GM18499 (cell line): Measurements from ENCODE around the gene MYCN.
"Not testable (repeated sequence)": the region's sequence is repeated elsewhere in the genome, so short reads cannot be mapped to it uniquely, and the experiment has no call there.

Experiments used
- ATAC-seq: cut with Tn5 transposase; IDR thresholded peaks from one replicate; pipeline ENCODE4 v1.9.1; 2021; ENCODE audit warnings: moderate number of reproducible peaks; ENCODE audit not compliant: insufficient read depth, unreplicated experiment

Gene MYCN

DNA sequence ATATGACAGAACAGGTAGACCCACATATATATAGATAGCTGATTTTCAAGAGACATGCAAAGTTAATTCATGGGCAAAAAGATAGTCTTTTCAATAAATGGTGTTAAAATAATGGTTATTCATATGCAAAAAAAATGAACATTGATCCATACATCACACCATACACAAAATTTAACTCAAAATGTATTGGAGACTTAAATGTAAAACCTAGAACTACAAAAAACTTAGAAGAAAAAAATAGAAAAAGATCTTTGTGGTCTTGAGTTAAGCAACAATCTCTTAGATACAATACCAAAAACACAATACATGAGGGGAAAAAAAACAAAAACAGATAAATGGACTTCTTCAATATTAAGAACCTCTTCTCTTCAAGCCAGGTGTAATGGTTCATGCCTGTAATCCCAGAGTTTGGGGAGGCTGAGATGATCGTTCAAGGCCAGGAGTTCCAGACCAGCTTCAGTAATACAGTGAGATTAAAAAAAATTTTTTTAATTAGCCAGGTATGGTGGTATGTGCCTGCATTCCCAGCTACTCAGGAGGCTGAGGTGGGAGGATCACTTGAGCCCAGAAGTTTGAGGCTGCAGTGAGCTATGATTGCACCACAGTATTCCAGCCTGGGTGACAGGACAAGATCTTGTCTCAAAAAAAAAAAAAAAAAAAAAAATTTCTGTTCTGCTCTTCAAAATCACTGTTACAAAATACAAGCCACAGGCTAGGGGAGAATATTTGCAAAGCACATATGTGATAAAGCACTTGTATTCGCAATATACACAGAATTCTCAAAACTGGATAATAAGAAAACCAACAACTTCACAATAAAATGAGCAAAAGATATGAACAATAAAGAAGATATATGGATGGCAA, 32.7 kb upstream of the MYCN start:
- ATAC-seq: no peak

DNA sequence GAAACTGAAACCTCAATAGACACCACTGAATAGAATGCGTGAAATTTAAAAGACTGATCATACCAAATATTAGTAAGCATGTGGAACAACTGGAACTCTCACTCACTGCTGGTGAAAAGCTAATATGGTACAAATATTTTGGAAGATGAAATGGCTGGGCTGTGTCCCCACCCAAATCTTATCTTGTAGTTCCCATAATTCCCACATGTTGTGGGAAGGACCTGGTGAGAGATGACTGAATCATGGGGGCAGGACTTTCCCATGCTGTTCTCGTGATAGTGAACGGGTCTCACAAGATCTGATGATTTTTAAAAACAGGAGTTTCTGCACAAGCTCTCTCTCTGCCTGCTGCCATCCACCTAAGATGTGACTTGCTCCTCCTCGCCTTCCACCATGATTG, 32.0 kb upstream of the MYCN start:
- ATAC-seq: no peak

DNA sequence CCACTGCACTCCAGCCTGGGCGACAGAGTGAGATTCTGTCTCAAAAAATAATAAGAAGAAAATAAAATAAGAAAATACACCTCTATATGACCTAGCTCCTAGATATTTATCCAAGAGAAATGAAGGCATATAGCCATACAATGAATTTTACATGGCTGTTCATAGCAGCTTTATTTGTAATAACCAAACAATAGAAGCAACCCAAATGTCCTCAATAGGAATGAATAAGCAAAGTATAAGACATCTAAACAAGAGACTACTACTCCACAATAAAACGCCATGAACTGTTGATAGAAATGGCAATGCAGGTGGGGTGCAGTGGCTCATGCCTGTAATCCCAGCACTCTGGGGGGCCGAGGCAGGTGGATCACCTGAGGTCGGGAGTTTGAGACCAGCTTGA, 31.2 kb upstream of the MYCN start:
- no peak for ATAC-seq

DNA sequence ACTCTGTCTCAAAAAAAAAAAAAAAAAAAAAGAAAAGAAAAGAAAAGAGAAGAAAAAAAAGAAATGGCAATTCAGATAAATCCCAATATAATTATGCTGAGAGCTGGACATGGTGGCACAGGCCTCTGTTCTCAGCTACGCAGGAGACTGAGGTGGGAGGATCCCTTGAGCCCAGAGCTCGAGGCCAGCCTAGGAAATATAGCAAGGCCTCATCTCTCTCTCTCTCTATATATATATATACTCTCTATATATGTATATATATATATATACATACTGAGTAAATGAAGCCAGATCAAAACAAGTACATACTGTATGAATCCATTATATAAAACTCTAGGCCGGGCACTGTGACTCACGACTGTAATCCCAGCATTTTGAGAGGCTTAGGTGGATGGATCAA, 30.6 kb upstream of the MYCN start:
- ATAC-seq: no peak

DNA sequence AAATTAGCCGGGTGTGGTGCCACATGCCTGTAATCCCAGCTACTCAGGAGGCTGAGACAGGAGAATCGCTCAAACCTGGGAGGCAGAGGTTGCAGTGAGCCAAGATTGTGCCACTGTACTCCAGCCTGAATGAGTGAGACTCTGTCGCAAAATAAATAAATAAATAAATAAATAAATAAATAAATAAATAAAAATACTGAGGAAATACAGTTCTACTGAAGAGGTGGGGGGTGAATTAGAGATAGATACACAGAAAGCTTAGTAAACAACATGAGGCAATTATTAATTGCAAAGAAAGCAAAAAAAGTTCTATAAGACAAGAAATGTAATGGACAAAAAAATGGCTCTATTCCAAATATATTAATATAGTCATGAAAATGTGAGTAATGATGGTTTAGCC, 29.1 kb upstream of the MYCN start:
- ATAC-seq: not testable (repeated sequence)

DNA sequence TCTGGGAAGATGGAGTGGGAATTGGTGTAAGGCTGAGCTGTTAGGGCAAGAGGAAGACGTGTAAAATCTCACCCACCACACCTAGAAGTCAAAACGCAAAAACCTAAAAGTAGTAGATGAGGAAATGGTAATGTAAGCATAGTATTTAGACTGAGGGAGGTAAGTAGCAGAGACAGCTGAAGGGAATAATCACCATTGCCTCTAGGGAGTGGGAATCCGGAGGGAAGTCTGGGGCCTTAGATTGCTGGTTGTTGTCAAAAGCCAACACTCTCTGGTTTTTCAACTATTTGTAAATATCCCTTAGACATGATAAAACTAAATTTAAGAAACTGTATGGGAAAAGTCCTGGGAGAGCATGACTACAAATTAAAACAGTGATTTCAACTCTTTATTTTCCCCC, 28.7 kb upstream of the MYCN start:
- no peak for ATAC-seq

DNA sequence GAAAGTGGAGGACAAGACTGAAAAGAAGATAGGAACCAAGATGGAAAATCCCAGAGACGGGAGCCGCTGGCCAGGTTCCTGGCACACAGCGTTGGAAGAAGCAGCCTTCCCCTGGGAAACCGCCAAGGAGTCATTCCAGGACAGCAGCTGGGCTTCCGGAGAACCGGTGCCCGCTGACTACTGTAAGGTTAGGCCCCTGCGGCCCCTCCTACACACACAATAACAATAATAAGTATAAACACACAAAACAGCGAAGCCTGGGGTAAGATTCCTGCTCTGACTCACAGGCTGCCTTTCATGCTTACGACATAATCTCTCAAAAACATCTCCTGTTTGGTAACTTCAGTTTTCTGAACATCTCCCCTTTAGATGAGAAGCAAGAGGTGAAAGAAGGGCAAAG, 28.1 kb upstream of the MYCN start:
- ATAC-seq: no peak

DNA sequence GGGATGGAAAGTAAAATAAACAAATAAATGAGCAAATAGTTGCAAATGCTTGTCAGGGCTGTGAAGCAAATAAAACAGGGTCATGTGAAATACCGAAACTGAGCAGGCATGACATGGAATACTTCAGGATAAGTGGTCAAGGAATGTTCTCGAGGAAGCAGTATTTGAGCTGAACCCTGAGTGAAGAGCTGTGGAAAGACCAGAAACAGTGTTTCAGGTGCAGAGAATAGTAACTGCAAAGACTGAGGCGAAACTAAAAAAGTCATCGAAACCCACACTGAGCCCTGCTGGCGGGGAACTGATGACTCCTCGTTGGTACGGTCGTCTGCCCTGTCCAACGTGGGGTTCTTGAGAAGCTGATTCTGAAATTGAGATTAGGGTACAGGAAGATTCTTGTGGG, 27.2 kb upstream of the MYCN start:
- no peak for ATAC-seq

DNA sequence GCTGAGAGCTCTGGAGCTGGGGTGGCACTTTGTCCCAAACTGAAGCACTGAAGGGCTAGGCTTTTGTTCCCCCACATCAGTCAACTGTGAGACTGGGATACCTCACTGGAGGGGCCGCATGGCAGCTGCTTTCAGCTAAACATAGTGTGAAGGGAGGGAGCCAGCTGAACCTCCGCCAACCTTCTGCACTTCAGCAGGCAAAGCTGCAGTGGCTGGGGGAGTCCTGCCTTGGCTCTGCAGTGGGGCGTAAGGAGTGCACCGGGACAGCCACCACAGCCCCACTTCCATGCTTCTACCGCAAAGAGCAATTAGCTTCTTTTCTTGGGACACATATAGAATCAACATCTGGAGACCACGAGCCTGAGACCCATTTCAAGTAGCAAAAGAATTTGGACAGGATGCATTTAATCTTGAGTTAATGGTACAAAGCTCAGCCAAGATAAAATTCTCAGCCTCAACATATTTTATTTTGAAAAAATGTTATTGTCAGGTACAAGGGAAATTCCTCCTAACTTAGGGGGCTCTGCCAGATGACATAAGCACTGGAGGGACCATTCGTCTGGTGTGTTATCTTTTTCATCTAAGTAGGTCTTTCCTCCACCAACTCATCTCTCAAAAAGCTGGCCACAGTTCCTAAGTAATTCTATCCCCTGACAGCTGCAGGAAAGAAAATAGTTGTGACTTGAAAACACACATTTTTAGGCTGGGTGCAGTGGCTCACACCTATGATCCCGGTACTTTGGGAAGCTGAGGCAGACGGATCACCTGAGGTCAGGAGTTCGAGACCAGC, 25.6 kb upstream of the MYCN start:
- ATAC-seq: no peak

DNA sequence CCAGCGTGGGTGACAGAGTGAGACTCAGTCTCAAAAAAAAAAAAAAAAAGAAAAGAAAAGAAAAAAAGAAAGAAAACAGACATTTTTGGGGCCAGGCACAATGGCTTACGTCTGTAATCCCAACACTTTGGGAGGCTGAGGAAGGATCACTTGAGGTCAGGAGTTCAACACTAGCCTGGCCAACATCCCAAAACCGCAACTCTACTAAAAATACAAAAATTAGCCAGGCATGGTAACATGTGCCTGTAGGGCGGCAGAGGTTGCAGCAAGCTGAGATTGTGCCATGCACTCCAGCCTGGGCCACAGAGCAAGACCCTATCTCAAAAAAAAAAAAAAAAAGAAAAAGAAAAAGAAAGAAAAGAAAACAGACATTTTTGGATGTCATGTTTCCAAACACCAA, 24.8 kb upstream of the MYCN start:
- not testable (repeated sequence) for ATAC-seq

DNA sequence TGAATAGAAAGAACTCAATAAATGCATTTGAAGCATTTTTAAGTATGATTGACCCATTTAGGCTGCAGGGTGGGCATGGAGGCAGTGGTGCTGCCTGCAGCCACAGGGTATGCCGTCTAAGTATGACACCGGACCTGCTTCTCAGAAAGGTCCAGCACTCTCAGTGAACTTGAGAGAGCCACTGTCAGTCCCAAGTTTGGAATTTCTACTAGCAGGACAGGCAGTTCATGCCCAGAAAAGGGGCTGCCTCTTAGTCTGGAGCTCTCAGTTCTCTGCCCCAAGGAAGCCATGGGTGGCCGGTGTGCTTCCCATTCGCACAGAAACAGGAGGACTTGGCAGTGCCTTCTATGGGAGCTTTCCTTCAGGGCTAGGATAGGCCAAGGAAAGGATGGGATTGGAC, 24.0 kb upstream of the MYCN start:
- no peak for ATAC-seq

DNA sequence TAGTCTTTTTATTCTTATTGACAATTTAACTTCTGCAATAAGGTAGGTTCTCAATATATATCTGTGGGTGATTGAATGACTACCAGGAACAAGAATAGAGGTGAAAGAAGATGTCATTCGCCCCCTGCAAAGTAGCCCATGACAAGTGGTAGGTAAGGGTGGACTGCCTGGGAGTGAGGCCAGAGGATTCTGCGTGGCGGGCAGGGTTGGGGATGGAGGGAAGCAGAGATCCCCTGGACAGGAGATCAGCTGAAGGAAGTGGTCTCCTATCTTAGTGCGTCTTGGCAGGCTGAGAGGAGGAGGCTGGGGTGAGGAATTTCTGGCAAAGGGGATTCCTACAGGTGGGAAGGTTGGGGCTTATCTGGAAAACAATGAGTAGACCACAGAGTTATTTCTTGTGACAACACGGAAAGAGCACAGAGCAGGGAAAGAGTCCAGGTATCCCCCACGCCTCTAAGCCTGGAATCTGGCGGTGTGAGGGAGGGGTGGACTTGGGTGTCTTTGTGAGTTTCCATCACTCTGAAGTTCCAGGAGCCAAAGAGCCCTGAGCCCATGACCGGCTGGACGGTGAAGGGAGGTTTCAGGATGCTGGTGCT, 21.5 kb upstream of the MYCN start:
- no peak for ATAC-seq

DNA sequence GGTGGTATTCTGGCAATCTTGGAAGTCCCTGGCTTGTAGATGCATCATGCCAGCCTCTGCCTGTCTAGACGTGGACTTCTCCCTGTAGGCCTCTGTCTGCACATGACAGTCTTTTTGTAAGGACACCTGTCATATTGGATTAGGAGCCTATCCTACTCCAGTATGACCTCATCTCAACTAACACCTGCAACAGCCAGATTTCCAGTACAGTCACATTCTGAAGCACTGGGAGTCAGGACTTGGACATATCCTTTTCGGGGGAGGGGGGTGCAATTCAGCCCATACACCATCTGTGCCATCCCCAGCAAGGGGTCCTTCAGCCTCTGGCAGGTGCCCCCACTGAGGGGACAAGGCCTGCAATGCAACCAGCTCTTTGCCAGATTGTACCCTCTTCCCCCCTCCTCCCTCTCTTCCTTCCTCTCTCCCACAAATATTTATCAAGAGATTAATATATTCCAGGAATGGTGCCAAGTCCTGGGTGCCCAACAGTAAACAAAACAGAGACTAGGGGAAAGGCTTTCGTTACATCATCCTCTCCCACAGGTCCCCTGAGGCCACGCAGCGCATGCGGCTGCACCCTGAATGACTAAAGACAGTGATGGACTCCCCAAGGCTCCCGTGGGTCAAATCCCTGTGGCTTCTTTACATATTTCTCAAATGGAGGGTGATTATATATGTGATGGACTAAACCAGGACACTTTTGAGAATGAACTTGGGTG, 20.5 kb upstream of the MYCN start:
- ATAC-seq: no peak

DNA sequence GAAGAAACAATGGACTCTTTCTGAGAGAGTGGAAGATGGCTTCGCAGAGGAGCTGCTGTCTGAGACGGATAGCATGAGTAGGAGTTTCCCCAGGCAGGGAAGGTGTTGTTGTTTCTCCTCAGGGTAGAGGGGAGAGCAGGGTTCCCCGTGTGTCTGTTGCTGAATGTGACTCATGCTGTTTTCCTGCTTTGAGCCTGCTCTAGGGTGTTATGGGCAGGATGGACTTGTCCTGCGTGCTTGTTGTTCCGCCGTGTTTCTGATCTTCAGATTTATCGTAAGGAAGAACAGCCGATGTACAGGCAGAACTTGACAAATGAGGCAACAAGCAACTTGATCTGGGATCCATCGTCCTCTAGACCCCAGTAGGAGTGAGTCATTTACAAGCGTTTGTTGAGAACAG, 19.7 kb upstream of the MYCN start:
- ATAC-seq: no peak

DNA sequence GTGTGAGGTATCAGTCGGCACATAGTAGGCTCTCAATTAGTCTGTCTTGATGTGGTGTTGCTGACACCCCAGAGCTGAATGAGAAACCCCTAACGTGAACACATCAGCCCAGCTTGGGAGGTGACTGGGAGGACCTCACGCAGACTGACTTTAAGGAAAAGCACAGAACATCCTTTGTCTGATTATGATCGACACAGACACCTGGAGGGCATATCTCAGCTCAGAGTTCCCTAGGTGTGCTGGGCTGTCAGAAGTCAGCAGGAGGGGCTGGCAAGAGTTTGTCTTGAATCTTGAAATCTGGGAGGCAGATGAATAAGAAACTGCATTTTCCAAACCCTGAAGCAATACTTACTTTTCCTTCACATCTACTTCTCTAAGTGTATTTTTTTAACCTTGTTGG, 16.8 kb upstream of the MYCN start:
- no peak for ATAC-seq

DNA sequence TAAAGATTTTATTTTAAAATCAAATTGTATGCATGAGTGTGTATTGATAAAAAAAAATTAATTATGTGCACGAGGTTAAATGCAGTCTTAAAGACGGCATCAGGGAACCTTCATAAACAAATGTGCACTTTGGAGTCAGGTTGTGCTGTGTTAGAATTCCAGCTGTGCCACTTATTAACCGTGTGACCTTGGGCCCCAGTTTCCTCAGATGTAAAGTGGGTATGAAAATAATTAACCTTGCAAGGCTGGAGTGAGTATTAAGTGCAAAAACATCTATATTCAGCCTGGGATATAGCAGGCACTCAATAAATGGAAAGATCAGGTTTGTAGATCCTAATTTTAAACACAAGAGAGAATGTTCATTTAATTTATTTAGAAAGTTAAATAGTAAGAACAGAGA, 14.5 kb upstream of the MYCN start:
- ATAC-seq: no peak

DNA sequence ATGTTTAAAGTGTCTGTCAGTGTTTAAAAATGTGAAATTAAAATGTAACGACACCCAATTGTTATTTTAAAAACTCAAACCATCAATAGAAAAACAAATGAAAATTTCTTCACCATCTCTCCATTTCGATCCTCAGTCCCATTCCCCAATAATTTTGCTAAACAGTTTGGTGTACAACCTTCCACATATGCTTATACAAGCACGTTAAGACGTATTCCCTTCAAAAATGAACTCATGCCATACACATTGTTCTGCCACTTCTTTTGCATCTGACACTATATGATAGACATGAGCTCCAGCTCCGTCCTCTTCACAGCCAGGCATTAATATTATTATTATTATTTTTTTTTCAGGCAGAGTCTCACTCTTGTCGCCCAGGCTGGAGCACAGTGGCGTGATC, 14.1 kb upstream of the MYCN start:
- ATAC-seq: no peak

DNA sequence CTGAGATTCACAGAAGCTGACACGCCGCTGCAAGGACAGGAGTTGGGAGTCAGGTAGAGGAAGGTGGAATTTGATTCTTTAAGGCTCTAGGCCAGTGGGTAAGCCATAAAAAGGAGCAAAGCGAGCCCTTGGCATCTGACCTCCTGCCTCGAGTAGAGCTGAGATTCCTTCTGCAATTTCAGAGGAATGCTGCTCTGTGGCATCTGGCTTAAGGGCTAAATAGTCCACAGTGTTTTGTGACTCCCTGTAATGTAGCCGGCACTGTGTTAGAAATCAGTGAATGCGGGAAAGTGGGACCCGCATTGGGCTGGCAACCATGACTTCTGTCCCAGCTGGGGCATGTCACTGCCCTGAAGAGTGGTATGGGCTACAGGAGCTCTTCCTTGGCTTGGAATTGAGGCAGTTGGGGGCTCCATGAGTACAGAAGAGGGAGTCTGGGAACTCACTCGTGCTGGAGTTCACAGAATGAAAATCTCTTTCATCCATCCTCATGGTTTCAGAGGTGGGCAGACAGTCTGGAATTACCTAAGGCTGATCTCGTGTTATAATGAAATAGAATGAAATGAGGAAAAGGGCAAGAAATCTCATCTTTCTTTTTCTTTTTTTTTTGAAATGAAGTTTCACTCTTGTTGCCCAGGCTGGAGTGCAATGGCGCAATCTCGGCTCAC, 12.7 kb upstream of the MYCN start:
- ATAC-seq: no peak

DNA sequence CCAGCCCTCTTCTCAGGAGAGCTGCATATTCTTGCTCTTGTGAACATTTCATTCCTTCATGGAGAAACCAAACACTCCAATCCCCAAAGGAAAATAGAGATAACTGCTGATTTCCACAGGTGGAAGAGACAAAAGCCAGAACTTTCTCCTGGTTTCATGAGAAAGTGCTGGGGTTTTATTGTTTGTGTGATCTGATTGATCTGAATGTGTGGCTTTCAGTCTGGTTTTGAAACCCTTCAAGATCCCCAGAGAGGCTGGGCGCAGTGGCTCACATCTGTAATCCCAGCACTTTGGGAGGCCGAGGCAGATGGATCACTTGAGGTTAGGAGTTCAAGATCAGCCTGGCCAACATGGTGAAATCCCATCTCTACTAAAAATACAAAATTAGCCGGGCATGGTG, 11.3 kb upstream of the MYCN start:
- not testable (repeated sequence) for ATAC-seq

DNA sequence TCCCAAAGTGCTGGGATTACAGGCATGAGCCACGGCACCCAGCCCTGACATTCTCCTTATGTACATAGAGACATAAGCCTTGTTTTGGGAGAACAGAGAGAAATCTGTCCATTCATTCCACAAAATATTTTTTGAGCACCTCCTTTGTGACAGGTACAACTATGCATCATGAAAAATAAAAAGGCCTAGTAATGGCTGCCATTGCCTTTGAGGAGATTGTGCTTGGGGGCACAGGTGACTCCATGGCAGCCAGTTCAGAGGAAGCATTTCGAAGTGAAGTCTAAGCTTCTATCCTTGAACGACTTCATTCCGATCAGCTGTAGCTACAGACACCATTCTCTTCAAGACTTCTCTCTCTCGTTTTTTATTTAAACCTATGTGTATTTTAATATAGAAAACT, 10.5 kb upstream of the MYCN start:
- ATAC-seq: no peak
